Bronchial epithelial cell (primary cell): ENCODE results near the gene CCR2. TPM values are rescaled to one million over a fixed set of nuclear protein-coding genes. Genes with fewer than 3 reads are reported as not detected.
A peak's percentile ranks its signal among the peaks of the same experiment; 100 is the strongest.
"Not testable (repeated sequence)": the region's sequence is repeated elsewhere in the genome, so short reads cannot be mapped to it uniquely, and the experiment has no call there.

Experiments
- DNase-seq: peaks from one replicate; pipeline ENCODE4 v3.0.0-alpha.2; 2010; ENCODE audit warnings: low read depth
- FAIRE-seq: peaks from 2 replicates; lab custom pipeline; 2011; peaks lifted over from hg19 to GRCh38; lab: Jason Lieb, UNC
- H3K27me3 ChIP-seq: 2 replicates; pipeline ENCODE4 v1.5.1; 2011; ENCODE audit warnings: low read length; ENCODE audit not compliant: control insufficient read depth, insufficient read depth
- H3K36me3 ChIP-seq: 2 replicates; pipeline ENCODE4 v1.5.1; 2011; ENCODE audit warnings: low read length; ENCODE audit not compliant: control insufficient read depth, insufficient read depth
- H3K4me3 ChIP-seq: 2 replicates; pipeline ENCODE4 v1.5.1; 2011; ENCODE audit warnings: mild to moderate bottlenecking, low read depth, low read length, control low read depth
- total RNA-seq: library from RNA; depleted of rRNA; stranded (reverse); fragments of >200 nt; gene quantifications from 2 replicates; pipeline ENCODE4 v1.2.1, GENCODE V29; 2014
- TF ChIP-seq, protein P1 (sequence below): IDR thresholded peaks from 2 replicates; pipeline ENCODE4 v1.5.1; 2011; ENCODE audit warnings: mild to moderate bottlenecking, moderate library complexity, low read length, control low read depth, inconsistent platforms; ENCODE audit not compliant: insufficient read depth, severe bottlenecking

CCR2 gene
- total RNA-seq, 1 donor from 2014 or later: not detected

DNA sequence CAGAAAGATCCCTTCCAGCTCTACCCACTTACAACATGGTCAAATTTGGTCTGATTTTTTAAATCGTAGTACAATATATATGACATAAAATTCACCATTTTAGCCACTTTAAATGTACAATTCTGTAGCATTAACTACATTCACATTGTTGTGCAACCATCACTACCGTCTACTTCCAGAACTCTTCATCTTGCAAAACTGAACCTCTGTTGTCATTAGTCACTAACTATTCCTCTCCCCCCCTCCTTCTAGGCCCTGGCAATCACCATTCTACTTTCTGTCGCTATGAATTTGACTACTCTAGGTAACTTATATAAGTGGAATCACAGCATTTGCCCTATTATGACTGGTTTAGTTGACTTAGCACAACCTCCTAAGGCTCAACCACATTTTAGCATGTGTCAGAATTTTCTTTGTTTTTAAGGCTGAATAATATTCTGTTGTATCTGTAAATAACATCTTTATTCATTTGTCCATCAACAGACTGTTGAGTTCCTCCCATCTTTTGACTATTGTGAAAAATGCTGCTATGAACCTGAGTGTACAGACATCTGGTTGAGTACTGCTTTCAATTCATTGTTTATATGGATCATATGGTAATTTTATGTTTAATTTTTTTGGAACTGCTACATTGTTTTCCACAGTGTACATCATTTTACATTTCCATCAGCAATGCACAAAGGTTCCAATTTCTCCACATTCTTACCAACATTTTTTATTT is 35.5 kb upstream of the CCR2 start:
- TF ChIP-seq, protein P1, sequence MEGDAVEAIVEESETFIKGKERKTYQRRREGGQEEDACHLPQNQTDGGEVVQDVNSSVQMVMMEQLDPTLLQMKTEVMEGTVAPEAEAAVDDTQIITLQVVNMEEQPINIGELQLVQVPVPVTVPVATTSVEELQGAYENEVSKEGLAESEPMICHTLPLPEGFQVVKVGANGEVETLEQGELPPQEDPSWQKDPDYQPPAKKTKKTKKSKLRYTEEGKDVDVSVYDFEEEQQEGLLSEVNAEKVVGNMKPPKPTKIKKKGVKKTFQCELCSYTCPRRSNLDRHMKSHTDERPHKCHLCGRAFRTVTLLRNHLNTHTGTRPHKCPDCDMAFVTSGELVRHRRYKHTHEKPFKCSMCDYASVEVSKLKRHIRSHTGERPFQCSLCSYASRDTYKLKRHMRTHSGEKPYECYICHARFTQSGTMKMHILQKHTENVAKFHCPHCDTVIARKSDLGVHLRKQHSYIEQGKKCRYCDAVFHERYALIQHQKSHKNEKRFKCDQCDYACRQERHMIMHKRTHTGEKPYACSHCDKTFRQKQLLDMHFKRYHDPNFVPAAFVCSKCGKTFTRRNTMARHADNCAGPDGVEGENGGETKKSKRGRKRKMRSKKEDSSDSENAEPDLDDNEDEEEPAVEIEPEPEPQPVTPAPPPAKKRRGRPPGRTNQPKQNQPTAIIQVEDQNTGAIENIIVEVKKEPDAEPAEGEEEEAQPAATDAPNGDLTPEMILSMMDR: no peak
- Histone ChIP-seq H3K36me3 (no peaks in the 10 kb centered on the region), H3K4me3 (no peak overlapping the region), H3K27me3 (peaks cover 1% of the 10 kb centered on the region)
- FAIRE-seq: no peak
- no peak for DNase-seq

DNA sequence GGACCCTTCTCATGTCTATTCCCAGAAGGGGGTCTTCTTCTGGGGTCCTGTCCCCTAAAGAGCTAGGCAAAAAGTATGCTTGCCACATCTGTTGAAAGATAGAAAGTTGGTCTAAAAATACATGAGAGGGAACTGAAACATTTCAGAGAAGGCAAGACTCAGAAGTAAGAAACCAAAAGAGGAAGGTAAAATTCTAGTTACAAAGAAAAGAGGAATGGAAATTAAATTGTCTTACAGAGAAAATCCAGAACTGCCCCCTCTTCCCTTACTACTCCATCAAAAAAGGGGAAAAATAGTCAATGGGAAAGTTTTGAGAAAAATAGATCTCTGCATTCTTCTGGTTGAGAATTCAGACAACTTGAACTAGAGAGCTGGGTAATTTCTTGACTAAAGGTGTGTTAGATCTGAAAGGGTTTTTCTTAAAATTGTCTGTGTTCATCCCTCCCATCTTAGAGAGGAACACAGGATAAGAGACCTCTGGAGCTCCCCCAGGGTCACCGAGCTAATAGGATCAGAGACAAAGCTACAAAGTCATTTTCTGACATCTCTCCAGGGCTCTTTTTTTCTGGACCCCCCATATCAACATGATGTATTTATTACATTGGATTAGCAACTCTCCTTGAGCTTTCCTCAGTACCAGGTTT is 32.3 kb upstream of the CCR2 start:
- H3K27me3 ChIP-seq: no peaks in the 10 kb centered on the region
- no peaks in the 10 kb centered on the region for H3K36me3 ChIP-seq
- DNase-seq (no peak), FAIRE-seq (no peak)
- H3K4me3 ChIP-seq: no peak overlapping the region
- TF ChIP-seq, protein P1: no peak

DNA sequence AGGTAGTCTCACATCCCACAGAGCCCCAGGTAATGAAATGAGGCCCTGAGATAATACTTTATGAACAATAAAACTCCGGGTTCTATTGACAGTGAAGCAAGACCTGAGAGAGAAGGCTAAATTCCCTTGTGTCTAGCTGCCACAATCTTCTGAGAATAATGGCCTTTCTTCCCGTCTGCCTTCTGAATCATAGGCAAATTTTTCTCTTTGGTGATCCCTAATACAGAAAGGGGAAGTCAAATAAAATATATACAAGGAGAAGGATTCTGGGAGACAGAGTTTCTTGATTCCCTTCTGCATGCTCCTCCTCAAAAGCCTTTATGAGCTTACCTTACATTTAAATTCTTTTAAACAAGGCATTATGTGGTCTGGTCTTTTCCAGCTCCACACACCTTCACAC is 29.9 kb upstream of the CCR2 start:
- Histone ChIP-seq H3K4me3 (no peak overlapping the region), H3K27me3 (no peaks in the 10 kb centered on the region), H3K36me3 (no peaks in the 10 kb centered on the region)
- no peak for FAIRE-seq
- no peak for DNase-seq
- TF ChIP-seq, protein P1: no peak

DNA sequence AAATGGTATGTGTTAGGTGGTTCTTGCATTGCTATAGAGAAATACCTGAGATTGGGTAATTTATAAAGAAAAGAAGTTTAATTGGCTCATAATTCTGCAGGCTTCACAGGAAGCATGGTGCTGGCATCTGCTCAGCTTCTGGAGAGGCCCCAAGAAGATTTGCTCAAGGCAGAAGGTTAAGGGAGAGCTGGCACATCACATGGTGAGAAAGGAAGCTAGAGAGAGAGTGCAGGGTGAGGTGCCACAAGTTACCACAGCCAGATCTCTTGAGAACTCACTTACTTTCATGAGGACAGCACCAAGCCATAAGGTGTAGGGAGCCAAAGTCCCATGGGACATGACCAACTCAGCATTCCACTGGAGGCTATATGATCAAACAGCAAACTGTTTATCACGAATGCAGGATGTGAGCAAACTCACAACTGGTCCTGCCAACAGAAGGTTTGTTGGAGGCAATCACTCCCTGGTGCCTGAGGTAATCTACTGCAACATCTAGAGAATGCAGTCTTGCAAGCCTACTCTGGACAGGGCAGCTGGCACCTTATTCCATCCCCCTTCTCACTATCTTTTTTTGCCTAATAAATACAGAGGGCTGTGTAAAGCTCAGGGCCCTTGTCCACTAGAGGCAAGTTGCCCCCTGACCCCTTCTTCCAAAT is 28.1 kb upstream of the CCR2 start:
- DNase-seq: peak; percentile 15
- no peaks in the 10 kb centered on the region for H3K27me3 ChIP-seq
- no peak for FAIRE-seq
- TF ChIP-seq, protein P1: no peak
- no peaks in the 10 kb centered on the region for H3K36me3 ChIP-seq
- H3K4me3 ChIP-seq: no peak overlapping the region

DNA sequence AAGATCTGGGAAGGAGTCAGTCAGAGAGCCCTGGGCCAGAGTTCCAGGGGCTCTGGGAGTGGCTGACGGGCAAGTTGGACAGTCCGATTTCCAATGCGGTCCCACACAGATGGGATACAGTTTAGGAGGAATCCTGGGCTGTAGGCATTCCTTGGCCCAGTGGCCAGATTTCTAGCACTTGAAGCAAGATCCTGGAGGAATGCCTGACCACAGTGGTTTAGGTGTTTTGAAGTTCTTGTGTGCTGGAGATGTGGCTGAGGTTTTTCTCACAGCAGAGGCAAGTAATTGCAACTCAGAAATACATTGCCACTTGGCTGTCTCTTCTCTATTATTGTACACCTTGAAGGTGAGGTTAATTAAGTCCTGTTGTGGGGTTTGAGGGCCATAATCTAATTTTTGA is 23.2 kb upstream of the CCR2 start:
- H3K4me3 ChIP-seq, FAIRE-seq, H3K36me3 ChIP-seq, H3K27me3 ChIP-seq, DNase-seq: not testable (repeated sequence)

DNA sequence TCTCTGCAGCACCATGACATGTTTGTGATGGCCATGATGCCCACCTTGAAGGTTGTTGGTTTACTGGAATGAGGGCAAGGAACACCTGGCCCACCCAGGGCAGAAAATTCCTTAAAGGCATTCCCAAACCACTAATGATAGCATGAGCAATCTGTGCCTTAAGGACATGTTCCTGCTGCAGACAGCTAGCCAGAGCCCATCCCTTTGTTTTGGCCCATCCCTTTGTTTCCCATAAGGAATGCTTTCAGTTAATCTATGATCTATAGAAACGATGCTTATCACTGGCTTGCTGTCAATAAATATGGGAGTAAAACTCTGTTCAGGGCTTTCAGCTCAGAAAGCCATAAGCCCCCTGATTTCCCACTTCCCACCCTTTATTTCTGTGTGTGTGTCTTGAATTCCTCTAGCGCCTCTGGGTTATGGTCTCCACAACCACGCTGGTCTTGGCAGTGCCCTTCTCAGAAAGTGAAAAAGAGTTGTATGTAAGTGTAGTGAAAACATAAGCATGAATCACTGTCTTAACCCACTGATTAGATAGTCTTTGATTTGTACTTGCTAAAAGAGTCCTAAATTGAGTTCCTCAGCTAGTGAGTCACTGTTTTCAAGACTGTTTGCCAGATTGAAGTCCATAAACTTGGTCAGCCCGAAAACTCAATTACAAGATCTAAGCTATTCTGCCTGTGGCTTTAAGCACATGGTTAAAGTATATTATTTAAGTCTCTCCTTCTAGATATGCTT is 19.0 kb upstream of the CCR2 start:
- FAIRE-seq (no peak), DNase-seq (peak; percentile 76)
- TF ChIP-seq, protein P1: no peak
- no peaks in the 10 kb centered on the region for H3K36me3 ChIP-seq
- no peaks in the 10 kb centered on the region for H3K27me3 ChIP-seq
- no peak overlapping the region for H3K4me3 ChIP-seq
